GM06990 (cell line): ENCODE measurements around the gene TCN2.

Source experiments
- DNase-seq: peaks from one replicate; pipeline ENCODE4 v3.0.0-alpha.2; 2011; ENCODE audit not compliant: insufficient read length; ENCODE audit errors: extremely low read depth
- H3K27me3 ChIP-seq: replicated peaks from 2 replicates; pipeline ENCODE4 v1.6.0; 2011; ENCODE audit warnings: low read length; ENCODE audit not compliant: control insufficient read depth, insufficient read depth
- H3K36me3 ChIP-seq: 2 replicates; pipeline ENCODE4 v1.5.1; 2011; ENCODE audit warnings: low read length; ENCODE audit not compliant: control insufficient read depth, insufficient read depth
- H3K4me3 ChIP-seq: replicated peaks from 2 replicates; pipeline ENCODE4 v1.5.1; 2011; ENCODE audit warnings: low read depth, mild to moderate bottlenecking, control low read depth, low read length
- TF ChIP-seq, protein P1 (sequence below): IDR thresholded peaks from 2 replicates; pipeline ENCODE4 v1.5.1; 2011; ENCODE audit warnings: low read length, control low read depth, mild to moderate bottlenecking, inconsistent platforms; ENCODE audit not compliant: insufficient read depth, poor library complexity, severe bottlenecking

The TCN2 gene

GRCh38 chr22:30574095-30574981, 32.6 kb upstream of the TCN2 start, which contains the start of gene GAL3ST1:
Gene GAL3ST1 (minus strand): TSS chr22:30574665. CDS start chr22:30557392, 17,273 bp downstream.
- DNase-seq = no peak
- H3K27me3 ChIP-seq = no peaks in the 10 kb centered on the region; the same call in 1 of the 2 replicates
- no peak within 1 kb of the TSS for H3K4me3 ChIP-seq
- TF ChIP-seq, protein P1, sequence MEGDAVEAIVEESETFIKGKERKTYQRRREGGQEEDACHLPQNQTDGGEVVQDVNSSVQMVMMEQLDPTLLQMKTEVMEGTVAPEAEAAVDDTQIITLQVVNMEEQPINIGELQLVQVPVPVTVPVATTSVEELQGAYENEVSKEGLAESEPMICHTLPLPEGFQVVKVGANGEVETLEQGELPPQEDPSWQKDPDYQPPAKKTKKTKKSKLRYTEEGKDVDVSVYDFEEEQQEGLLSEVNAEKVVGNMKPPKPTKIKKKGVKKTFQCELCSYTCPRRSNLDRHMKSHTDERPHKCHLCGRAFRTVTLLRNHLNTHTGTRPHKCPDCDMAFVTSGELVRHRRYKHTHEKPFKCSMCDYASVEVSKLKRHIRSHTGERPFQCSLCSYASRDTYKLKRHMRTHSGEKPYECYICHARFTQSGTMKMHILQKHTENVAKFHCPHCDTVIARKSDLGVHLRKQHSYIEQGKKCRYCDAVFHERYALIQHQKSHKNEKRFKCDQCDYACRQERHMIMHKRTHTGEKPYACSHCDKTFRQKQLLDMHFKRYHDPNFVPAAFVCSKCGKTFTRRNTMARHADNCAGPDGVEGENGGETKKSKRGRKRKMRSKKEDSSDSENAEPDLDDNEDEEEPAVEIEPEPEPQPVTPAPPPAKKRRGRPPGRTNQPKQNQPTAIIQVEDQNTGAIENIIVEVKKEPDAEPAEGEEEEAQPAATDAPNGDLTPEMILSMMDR = no peak
- H3K36me3 ChIP-seq = peaks cover 24% of the 10 kb centered on the region

DNA sequence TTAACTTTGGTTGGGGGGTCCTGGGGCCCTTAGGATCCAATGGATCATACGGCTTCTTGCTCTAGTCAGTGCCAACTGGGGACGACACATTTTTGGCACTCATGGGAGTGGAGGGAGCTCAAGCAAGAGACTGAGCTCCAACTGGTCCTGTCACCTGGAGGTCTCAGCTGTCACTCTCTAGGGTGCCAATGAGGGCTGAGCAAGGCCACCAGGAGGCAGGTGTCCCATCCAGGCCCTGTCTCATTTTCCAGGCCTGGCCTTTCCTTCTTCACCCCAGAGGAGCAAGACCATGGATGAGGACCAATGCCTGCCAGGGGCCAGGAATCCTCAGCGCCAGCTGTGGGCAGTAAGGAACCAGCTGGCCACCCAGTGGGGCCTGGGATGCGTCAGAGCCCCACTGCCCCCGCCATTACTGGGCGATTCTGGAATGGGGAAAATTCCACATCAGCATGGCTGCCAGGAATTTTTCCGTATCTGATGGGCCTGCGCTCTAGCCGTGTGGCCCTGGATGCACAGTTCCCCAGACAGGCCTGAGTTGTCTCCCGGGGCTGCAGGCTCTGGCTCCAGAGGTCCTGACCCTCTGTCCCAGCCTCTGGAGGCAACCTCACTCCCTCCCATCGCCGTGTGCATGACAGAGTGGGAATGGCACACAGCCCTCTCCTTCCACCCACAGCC, 31.8 kb upstream of the TCN2 start:
- H3K4me3 ChIP-seq = no peak overlapping the region

DNA sequence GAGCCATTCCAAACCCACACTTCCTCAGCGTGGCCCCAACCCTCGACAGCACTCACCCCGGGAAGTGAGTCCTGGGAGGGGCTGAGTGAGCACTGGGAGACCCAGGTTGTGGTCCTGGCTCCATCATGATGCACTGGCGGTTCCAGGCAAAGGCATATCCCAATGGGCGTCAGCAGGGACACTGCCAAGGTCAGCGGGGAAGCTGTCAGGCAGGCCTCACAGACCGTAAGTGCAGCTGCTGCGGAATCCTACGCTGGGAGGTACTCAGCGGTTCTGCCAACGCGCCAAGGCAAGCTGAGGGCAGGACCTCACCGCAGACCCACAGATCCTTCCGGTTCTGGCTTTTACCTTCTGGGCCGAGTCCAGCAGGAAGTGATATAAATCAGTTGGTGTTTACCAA, 31.1 kb upstream of the TCN2 start:
- Histone ChIP-seq H3K27me3 (no peaks in the 10 kb centered on the region), H3K4me3 (no peak overlapping the region), H3K36me3 (peaks cover 37% of the 10 kb centered on the region)
- no peak for DNase-seq
- TF ChIP-seq, protein P1 = no peak

More for the DNA sequence above, 31.8 kb upstream of the TCN2 start:
- Histone ChIP-seq H3K27me3 (no peaks in the 10 kb centered on the region), H3K36me3 (peaks cover 31% of the 10 kb centered on the region)
- DNase-seq = no peak
- TF ChIP-seq, protein P1 = no peak

- DNase-seq = no peak
- H3K4me3 ChIP-seq = no peak overlapping the region
- TF ChIP-seq, protein P1 = no peak
- peaks cover 56% of the 10 kb centered on the region for H3K36me3 ChIP-seq
- no peaks in the 10 kb centered on the region for H3K27me3 ChIP-seq
Observed at GRCh38 chr22:30578481-30578880, 28.5 kb upstream of the TCN2 start.

- TF ChIP-seq, protein P1 = no peak
- DNase-seq = no peak
- Histone ChIP-seq H3K36me3 (peaks cover 71% of the 10 kb centered on the region), H3K4me3 (no peak overlapping the region), H3K27me3 (no peaks in the 10 kb centered on the region)
Observed at GRCh38 chr22:30580896-30581295, 26.1 kb upstream of the TCN2 start.
